A673 (cell line): ENCODE data around the gene TXNRD1. TPM values are rescaled to one million over a fixed set of nuclear protein-coding genes. Genes with fewer than 3 reads are reported as not detected.
A peak's percentile ranks its signal among the peaks of the same experiment; 100 is the strongest.

Experiments
- BruUV-seq: library from RNA; stranded (reverse); fragments of 400-500 nt; replicated peaks from 2 replicates; lab custom pipeline; 2021; lab: Mats Ljungman, UMichigan
- CTCF ChIA-PET: fragments of 300-600 bp; sonication (Branson Sonifier 250); formaldehyde crosslinking; loops from one replicate; lab custom pipeline; 2022; ENCODE audit warnings: antibody characterized with exemption; lab: Charles Lee
- POLR2A ChIA-PET: fragments of 300-600 bp; sonication (Branson Sonifier 250); formaldehyde crosslinking; loops from one replicate; lab custom pipeline; 2022; ENCODE audit warnings: antibody characterized with exemption; ENCODE audit not compliant: low non-redundant PET; lab: Charles Lee
- DNase-seq: peaks from one replicate; pipeline ENCODE4 v3.0.0-alpha.2; 2015; ENCODE audit warnings: low spot score
- H3K27ac ChIP-seq: fragments of 200-600 bp; sonication (generic); 2 replicates; pipeline ENCODE4 v1.5.1; 2016; ENCODE audit warnings: mixed run types, low read depth, mild to moderate bottlenecking, mixed read lengths, antibody characterized with exemption, low read length; ENCODE audit not compliant: poor library complexity, severe bottlenecking
- H3K27me3 ChIP-seq: fragments of 200-600 bp; sonication (generic); replicated peaks from 2 replicates; pipeline ENCODE4 v1.6.1; 2017; ENCODE audit warnings: mixed run types, low read depth, mild to moderate bottlenecking, mixed read lengths, antibody characterized with exemption, low read length; ENCODE audit not compliant: insufficient read depth, poor library complexity
- H3K36me3 ChIP-seq: fragments of 200-600 bp; sonication (generic); 2 replicates; pipeline ENCODE4 v1.6.1; 2016; ENCODE audit warnings: mixed run types, mild to moderate bottlenecking, mixed read lengths, antibody characterized with exemption, low read length; ENCODE audit not compliant: insufficient read depth, poor library complexity, severe bottlenecking
- H3K4me1 ChIP-seq: fragments of 200-600 bp; sonication (generic); 2 replicates; pipeline ENCODE4 v1.6.1; 2017; ENCODE audit warnings: mixed run types, mild to moderate bottlenecking, mixed read lengths, antibody characterized with exemption, low read length; ENCODE audit not compliant: insufficient read depth, poor library complexity, severe bottlenecking
- H3K4me3 ChIP-seq: fragments of 200-600 bp; sonication (generic); 2 replicates; pipeline ENCODE4 v1.5.1; 2016; ENCODE audit warnings: low read depth, mixed run types, mild to moderate bottlenecking, mixed read lengths, low read length; ENCODE audit not compliant: poor library complexity, severe bottlenecking
- H3K9me3 ChIP-seq: fragments of 200-600 bp; sonication (generic); 2 replicates; pipeline ENCODE4 v1.6.1; 2016; ENCODE audit warnings: mixed run types, low read depth, mild to moderate bottlenecking, mixed read lengths, antibody characterized with exemption, low read length; ENCODE audit not compliant: poor library complexity, severe bottlenecking
- CTCF ChIP-seq: fragments of 300-800, 200-600 bp; sonication (generic); conservative IDR thresholded peaks from 2 replicates; pipeline ENCODE4 v1.5.1; 2017; ENCODE audit warnings: low read depth, mild to moderate bottlenecking, antibody characterized with exemption, low read length, moderate library complexity, mixed read lengths
- EZH2 ChIP-seq: fragments of 200-600 bp; sonication (generic); IDR thresholded peaks from 2 replicates; pipeline ENCODE4 v1.6.1; 2017; ENCODE audit warnings: borderline replicate concordance, low read depth, mild to moderate bottlenecking, mixed read lengths, antibody characterized with exemption, low read length; ENCODE audit not compliant: poor library complexity, severe bottlenecking
- intact Hi-C: fragments of 100-400 bp; cut with micrococcal nuclease; formaldehyde crosslinking; loops from one replicate; pipeline ENCODE4 v1.10.0; 2022; ENCODE audit not compliant: unreplicated experiment
- total RNA-seq: library from RNA; stranded (reverse); gene quantifications from 2 replicates; pipeline ENCODE4 v1.2.3, GENCODE V29; 2021

Gene TXNRD1
- total RNA-seq, 1 experiment from 2014 or later: 226 TPM

GRCh38 chr12:104369708-104370107 lies 154.1 kb downstream of the TXNRD1 start:
- no peak overlapping the region for H3K27ac ChIP-seq
- TF ChIP-seq EZH2 (no peak), CTCF (no peak)
- H3K36me3 ChIP-seq: no peaks in the 10 kb centered on the region
- no TSS peak for BruUV-seq
- H3K4me3 ChIP-seq: no peak overlapping the region
- H3K4me1 ChIP-seq: no peaks in the 10 kb centered on the region
- no peak for DNase-seq
- ChIA-PET POLR2A (no interaction called here), CTCF (no interaction called here)
- H3K9me3 ChIP-seq: peaks cover 6% of the 10 kb centered on the region
- intact Hi-C loops: no loop called here
- H3K27me3 ChIP-seq: no peaks in the 10 kb centered on the region

DNA sequence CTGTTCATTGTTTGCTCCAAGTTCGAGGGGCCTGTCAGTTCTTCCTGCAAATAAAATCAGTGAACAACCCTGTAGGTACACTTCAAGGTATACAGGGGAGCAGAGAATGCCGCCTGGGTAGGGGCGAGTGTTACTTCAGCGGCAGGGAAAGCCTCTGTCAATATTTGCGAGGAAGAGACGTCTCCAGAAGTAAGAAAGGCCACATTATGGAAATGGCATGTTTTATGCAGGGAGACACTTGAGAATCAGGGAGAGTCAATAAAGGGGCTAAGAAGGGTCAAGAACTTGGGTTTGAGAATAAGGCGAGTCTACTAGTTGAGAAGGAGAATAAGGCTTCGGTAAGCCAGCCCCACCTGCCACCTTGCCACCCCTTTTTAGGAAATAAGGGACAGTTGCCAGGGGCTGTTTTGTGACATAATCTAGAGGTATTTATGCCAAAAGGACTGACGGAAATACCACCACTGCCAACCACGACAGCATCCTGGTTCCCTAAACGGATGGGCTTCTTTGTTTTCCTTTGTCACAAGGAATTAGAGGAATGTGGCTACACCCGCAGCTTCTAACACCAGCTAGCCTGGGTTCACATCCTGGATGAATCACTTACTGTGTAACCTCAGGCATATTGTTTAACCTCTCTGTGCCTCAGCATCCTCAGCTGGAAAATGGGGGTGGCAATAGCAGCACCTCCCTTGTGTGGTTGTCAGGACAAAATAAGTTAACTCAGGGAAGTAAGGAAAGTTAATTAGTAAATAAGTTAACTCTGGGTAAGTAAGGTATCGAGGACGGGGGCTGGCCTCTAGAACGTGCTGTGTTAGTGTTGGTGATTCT lies 155.7 kb downstream of the TXNRD1 start:
- Histone ChIP-seq H3K4me3 (no peak overlapping the region), H3K36me3 (no peaks in the 10 kb centered on the region), H3K27me3 (no peaks in the 10 kb centered on the region), H3K4me1 (no peaks in the 10 kb centered on the region), H3K9me3 (peaks cover 6% of the 10 kb centered on the region), H3K27ac (no peak overlapping the region)
- DNase-seq: peak; percentile 28
- no TSS peak for BruUV-seq
- TF ChIP-seq CTCF (no peak), EZH2 (no peak)
- ChIA-PET POLR2A (no interaction called here), CTCF (no interaction called here)
- intact Hi-C loops: no loop called here

GRCh38 chr12:104372061-104372720 lies 156.6 kb downstream of the TXNRD1 start:
- Histone ChIP-seq H3K4me3 (no peak overlapping the region), H3K27ac (no peak overlapping the region), H3K27me3 (no peaks in the 10 kb centered on the region), H3K36me3 (no peaks in the 10 kb centered on the region), H3K4me1 (no peaks in the 10 kb centered on the region), H3K9me3 (peaks cover 6% of the 10 kb centered on the region)
- DNase-seq: no peak
- POLR2A ChIA-PET: no interaction called here
- intact Hi-C loops: no loop called here
- no peak for TF ChIP-seq EZH2
- TF ChIP-seq CTCF: no peak
- BruUV-seq: no TSS peak
- CTCF ChIA-PET: interaction anchor here (1.1 kb wide), 1 partner anchor 10 kb away, joined by 4 read pairs; no protein-coding TSS in a partner anchor
